Glutamatergic neuron (in vitro differentiated cells): ENCODE measurements around the gene CCN2. TPM values are rescaled to one million over a fixed set of nuclear protein-coding genes. Genes with fewer than 3 reads are reported as not detected.

Experiments
- DNase-seq: peaks from one replicate; pipeline ENCODE4 v3.0.0; 2022
- H3K27ac Mint-ChIP-seq: one replicate; pipeline ENCODE4 v1.8.0; 2020; ENCODE audit warnings: mild to moderate bottlenecking, mixed read lengths, inconsistent platforms; ENCODE audit not compliant: unreplicated experiment
- H3K27me3 Mint-ChIP-seq: one replicate; pipeline ENCODE4 v1.8.0; 2020; ENCODE audit warnings: mild to moderate bottlenecking, moderate library complexity, mixed read lengths, inconsistent platforms; ENCODE audit not compliant: unreplicated experiment
- H3K36me3 Mint-ChIP-seq: one replicate; pipeline ENCODE4 v1.8.0; 2020; ENCODE audit warnings: mild to moderate bottlenecking, mixed read lengths, inconsistent platforms; ENCODE audit not compliant: unreplicated experiment
- H3K4me1 Mint-ChIP-seq: one replicate; pipeline ENCODE4 v1.8.0; 2020; ENCODE audit warnings: mild to moderate bottlenecking, low read depth, mixed read lengths, inconsistent platforms; ENCODE audit not compliant: unreplicated experiment
- H3K4me3 Mint-ChIP-seq: one replicate; pipeline ENCODE4 v1.8.0; 2020; ENCODE audit warnings: mild to moderate bottlenecking, mixed read lengths, inconsistent platforms; ENCODE audit not compliant: unreplicated experiment
- H3K9me3 Mint-ChIP-seq: one replicate; pipeline ENCODE4 v1.8.0; 2020; ENCODE audit warnings: mild to moderate bottlenecking, moderate library complexity, mixed read lengths, inconsistent platforms; ENCODE audit not compliant: unreplicated experiment
- total RNA-seq: library from RNA; stranded (reverse); fragmentation: NEBNext Ultra II Directional; extraction: Animal tissue kit (Norgen Biotek cat#: 25700); gene quantifications from one replicate; pipeline ENCODE4 v1.2.1, GENCODE V29; 2021; ENCODE audit not compliant: unreplicated experiment
- TF ChIP-seq, protein P1 (sequence below): fragments of 200-600 bp; sonication (generic); IDR thresholded peaks from one replicate; pipeline ENCODE4 v1.5.0; 2021; ENCODE audit not compliant: partially characterized antibody, unreplicated experiment

Gene CCN2
- total RNA-seq, 1 donor from 2014 or later, result 1.2 TPM

DNA sequence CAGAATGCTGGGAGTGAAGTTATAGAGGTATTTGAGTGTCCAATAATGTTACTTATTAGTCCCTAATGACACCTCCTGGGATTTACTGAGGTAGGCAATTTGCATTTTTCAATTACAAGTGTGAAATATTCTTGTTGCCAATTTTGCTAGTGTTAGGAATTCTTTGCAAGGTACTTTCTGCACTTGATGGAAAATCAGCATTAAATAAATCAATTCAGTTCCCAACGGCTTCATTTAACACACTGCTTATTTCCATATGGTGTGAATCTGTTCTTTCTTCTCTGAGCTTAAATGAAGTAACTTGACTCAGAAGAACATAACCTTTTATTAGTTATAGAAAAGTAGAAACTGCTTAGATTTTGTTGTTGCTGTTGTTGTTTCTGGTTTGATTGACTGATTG is 21.2 kb downstream of the CCN2 start:
- Mint-ChIP-seq H3K4me3 (no peak overlapping the region), H3K27ac (no peak overlapping the region), H3K36me3 (no peaks in the 10 kb centered on the region), H3K9me3 (peaks cover 2% of the 10 kb centered on the region), H3K4me1 (no peaks in the 10 kb centered on the region), H3K27me3 (no peaks in the 10 kb centered on the region)
- TF ChIP-seq, protein P1, sequence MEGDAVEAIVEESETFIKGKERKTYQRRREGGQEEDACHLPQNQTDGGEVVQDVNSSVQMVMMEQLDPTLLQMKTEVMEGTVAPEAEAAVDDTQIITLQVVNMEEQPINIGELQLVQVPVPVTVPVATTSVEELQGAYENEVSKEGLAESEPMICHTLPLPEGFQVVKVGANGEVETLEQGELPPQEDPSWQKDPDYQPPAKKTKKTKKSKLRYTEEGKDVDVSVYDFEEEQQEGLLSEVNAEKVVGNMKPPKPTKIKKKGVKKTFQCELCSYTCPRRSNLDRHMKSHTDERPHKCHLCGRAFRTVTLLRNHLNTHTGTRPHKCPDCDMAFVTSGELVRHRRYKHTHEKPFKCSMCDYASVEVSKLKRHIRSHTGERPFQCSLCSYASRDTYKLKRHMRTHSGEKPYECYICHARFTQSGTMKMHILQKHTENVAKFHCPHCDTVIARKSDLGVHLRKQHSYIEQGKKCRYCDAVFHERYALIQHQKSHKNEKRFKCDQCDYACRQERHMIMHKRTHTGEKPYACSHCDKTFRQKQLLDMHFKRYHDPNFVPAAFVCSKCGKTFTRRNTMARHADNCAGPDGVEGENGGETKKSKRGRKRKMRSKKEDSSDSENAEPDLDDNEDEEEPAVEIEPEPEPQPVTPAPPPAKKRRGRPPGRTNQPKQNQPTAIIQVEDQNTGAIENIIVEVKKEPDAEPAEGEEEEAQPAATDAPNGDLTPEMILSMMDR, result no peak
- DNase-seq, result no peak

DNA sequence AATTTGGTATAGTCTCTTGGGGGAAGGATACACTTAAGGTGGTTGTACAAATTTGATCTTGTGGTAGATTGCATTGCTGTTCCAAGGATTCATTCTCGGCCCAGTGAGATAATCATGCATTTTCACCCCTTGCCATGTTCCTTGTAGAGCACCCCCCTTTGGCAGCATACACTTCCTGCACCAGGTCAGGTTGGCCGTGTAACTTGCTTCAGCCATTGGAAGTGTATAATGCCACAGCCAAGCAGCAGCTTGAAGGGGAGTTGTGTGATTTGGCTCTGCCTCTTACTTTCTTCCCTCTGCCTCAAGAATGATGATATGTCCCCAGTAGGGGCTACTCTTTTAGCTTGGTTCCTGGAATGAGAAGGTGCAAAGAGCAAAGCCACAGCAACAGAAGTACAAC is 21.9 kb downstream of the CCN2 start:
- peaks cover 2% of the 10 kb centered on the region for H3K9me3 Mint-ChIP-seq
- no peak overlapping the region for H3K27ac Mint-ChIP-seq
- no peaks in the 10 kb centered on the region for H3K4me1 Mint-ChIP-seq
- no peak for DNase-seq
- H3K27me3 Mint-ChIP-seq, result no peaks in the 10 kb centered on the region
- no peaks in the 10 kb centered on the region for H3K36me3 Mint-ChIP-seq
- TF ChIP-seq, protein P1, result no peak
- no peak overlapping the region for H3K4me3 Mint-ChIP-seq

DNA sequence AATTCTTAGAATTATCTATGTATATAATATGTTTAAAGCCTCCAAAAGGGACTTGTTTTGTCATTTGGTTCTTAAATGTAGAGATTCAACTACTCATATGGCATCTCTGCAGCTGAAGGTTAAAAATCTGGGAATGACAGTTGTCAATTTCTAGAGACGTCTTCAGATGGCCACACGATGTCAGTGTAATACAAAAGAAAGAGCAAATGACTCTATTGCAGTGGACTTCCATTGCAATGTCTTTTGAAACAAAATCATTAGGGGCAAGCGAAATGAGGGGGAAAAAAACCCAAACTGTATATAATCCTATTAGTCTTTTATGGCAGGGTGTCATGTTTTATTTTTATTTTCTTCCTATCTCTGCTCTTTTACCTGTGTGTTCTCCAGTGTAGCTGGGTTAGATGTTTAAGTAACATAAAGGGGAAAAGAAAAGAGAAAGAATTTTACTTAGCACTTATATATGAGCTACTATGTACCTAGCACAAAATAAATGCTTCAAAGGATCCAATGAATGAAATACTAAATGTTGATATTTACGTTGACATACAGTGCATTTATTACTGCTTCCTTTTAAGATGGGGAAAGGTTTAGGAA is 26.2 kb downstream of the CCN2 start:
- no peak for DNase-seq
- Mint-ChIP-seq H3K36me3 (no peaks in the 10 kb centered on the region), H3K9me3 (peaks cover 2% of the 10 kb centered on the region), H3K4me3 (no peak overlapping the region), H3K27me3 (no peaks in the 10 kb centered on the region), H3K4me1 (no peaks in the 10 kb centered on the region), H3K27ac (no peak overlapping the region)
- TF ChIP-seq, protein P1, result no peak

DNA sequence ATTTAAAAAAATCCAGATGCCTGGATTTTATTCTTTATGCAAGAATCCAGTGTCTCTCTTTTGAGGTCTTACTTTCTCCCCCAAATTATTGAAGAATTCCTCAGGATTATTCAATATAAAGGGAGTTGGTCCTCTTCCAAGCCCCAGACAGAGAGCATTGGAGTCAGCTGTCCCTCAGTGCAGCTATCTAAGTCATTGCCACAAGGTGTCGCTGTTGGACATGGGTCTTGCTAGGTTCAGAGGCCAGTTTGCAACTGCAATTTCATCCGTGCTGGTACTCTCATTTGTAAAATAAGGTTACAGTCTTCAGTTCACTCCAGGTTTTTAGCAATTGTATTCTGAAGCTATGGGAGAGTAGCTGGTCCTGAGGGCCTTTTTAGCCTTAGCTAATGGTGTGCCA is 27.8 kb downstream of the CCN2 start:
- TF ChIP-seq, protein P1, result peak; percentile 96
- peaks cover 2% of the 10 kb centered on the region for H3K27me3 Mint-ChIP-seq
- peak; percentile 81 for DNase-seq
- H3K4me1 Mint-ChIP-seq, result peaks cover under 1% of the 10 kb centered on the region
- H3K4me3 Mint-ChIP-seq, result no peak overlapping the region
- H3K9me3 Mint-ChIP-seq, result peaks cover 4% of the 10 kb centered on the region
- no peaks in the 10 kb centered on the region for H3K36me3 Mint-ChIP-seq
- H3K27ac Mint-ChIP-seq, result no peak overlapping the region

DNA sequence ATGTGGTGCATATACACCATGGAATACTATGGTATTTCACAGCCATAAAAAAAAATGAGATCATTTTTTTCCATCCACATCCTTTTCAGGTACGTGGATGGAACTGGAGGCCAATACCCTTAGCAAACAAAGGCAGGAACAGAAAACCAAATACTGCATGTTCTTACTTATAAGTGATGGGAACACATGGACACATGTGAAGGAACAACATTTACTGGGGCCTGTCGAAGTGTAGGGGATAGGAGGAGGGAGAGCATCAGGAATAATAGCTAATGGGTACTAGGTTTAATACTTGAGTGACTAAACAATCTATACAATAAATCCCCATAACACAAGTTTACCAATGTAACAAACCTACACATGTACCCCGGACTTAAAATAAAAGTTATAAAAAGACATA is 30.5 kb downstream of the CCN2 start:
- DNase-seq, result no peak
- Mint-ChIP-seq H3K4me1 (peaks cover 14% of the 10 kb centered on the region), H3K4me3 (no peak overlapping the region), H3K9me3 (peaks cover 6% of the 10 kb centered on the region), H3K27me3 (peaks cover 2% of the 10 kb centered on the region), H3K27ac (no peak overlapping the region), H3K36me3 (no peaks in the 10 kb centered on the region)
- TF ChIP-seq, protein P1, result no peak
